PC-9 (cell line): ENCODE results near the gene OCA2.

Experiments used
- CTCF ChIP-seq: fragments of 200-600 bp; sonication (generic); conservative IDR thresholded peaks from 2 replicates; pipeline ENCODE4 v1.6.1; 2017; ENCODE audit warnings: mixed run types, antibody characterized with exemption, mild to moderate bottlenecking, moderate library complexity
- EZH2 ChIP-seq: fragments of 200-600 bp; sonication (generic); IDR thresholded peaks from 2 replicates; pipeline ENCODE4 v1.8.0; 2017; ENCODE audit warnings: antibody characterized with exemption, low read depth

GRCh38 chr15:28094732-28095521 is 4.2 kb downstream of the OCA2 start:
- TF ChIP-seq CTCF (no peak), EZH2 (no peak)
